OCI-LY7 (cell line): ENCODE results near the gene MAN1A1. TPM values are rescaled to one million over a fixed set of nuclear protein-coding genes. Genes with fewer than 3 reads are reported as not detected.

Experiments used
- BruUV-seq: library from RNA; stranded (reverse); fragments of 400-500 nt; replicated peaks from 2 replicates; lab custom pipeline; 2021; lab: Mats Ljungman, UMichigan
- CTCF ChIA-PET: fragments of 300-600 bp; sonication (Branson Sonifier 250); formaldehyde crosslinking; loops from one replicate; lab custom pipeline; 2022; ENCODE audit warnings: antibody characterized with exemption; ENCODE audit not compliant: unreplicated experiment; lab: Charles Lee
- POLR2A ChIA-PET: fragments of 300-600 bp; sonication (Branson Sonifier 250); formaldehyde crosslinking; loops from one replicate; lab custom pipeline; 2022; ENCODE audit warnings: antibody characterized with exemption; lab: Charles Lee
- DNase-seq: peaks from one replicate; pipeline ENCODE4 v3.0.0-alpha.2; 2015; ENCODE audit warnings: low spot score
- H2AFZ ChIP-seq: fragments of 200-600 bp; sonication (generic), shearing (Covaris generic); 2 replicates; pipeline ENCODE4 v1.6.1; 2014; ENCODE audit warnings: mild to moderate bottlenecking, antibody characterized with exemption, low read length, moderate library complexity
- H3K27ac ChIP-seq: fragments of 200-600 bp; sonication (generic); 2 replicates; pipeline ENCODE4 v1.5.1; 2014; ENCODE audit warnings: mixed run types, low read depth, mild to moderate bottlenecking, moderate library complexity, low read length, inconsistent platforms; ENCODE audit not compliant: poor library complexity, severe bottlenecking
- H3K36me3 ChIP-seq: fragments of 200-600 bp; sonication (generic); 2 replicates; pipeline ENCODE4 v1.6.1; 2014; ENCODE audit warnings: mild to moderate bottlenecking, antibody characterized with exemption, low read length, moderate library complexity, mixed read lengths; ENCODE audit not compliant: insufficient read depth
- H3K4me1 ChIP-seq: fragments of 200-600 bp; sonication (generic); 2 replicates; pipeline ENCODE4 v1.5.1; 2014; ENCODE audit warnings: mild to moderate bottlenecking, low read length; ENCODE audit not compliant: insufficient read depth, poor library complexity, severe bottlenecking
- H3K4me2 ChIP-seq: fragments of 200-600 bp; sonication (generic); 2 replicates; pipeline ENCODE4 v1.6.1; 2014; ENCODE audit warnings: mild to moderate bottlenecking, low read length
- H3K4me3 ChIP-seq: fragments of 200-600 bp; sonication (generic); 2 replicates; pipeline ENCODE4 v1.5.1; 2014; ENCODE audit warnings: mild to moderate bottlenecking, low read depth, low read length; ENCODE audit not compliant: poor library complexity, severe bottlenecking
- H3K79me2 ChIP-seq: fragments of 200-600 bp; sonication (generic); 2 replicates; pipeline ENCODE4 v1.6.1; 2016; ENCODE audit warnings: low read depth, mild to moderate bottlenecking, low read length, moderate library complexity, mixed read lengths; ENCODE audit not compliant: insufficient read depth
- H3K9me2 ChIP-seq: fragments of 200-600 bp; sonication (generic); 2 replicates; pipeline ENCODE4 v1.6.1; 2016; ENCODE audit warnings: mild to moderate bottlenecking, low read length, mixed read lengths; ENCODE audit not compliant: insufficient read depth
- H3K9me3 ChIP-seq: fragments of 200-600 bp; sonication (generic); 2 replicates; pipeline ENCODE4 v1.6.1; 2014; ENCODE audit warnings: mild to moderate bottlenecking, mixed run types, low read length, mixed read lengths
- H4K20me1 ChIP-seq: fragments of 200-600 bp; sonication (generic); 2 replicates; pipeline ENCODE4 v1.6.1; 2014; ENCODE audit warnings: mild to moderate bottlenecking, antibody characterized with exemption, low read length, moderate library complexity, mixed read lengths; ENCODE audit not compliant: insufficient read depth
- EZH2phosphoT487 ChIP-seq: fragments of 200-600 bp; sonication (generic); IDR thresholded peaks from 2 replicates; pipeline ENCODE4 v1.6.1; 2018; ENCODE audit warnings: low read depth, borderline replicate concordance, mild to moderate bottlenecking, mixed run types, antibody characterized with exemption, low read length, moderate library complexity, mixed read lengths
- intact Hi-C: fragments of 100-400 bp; cut with micrococcal nuclease; formaldehyde crosslinking; loops from one replicate; pipeline ENCODE4 v1.10.0; 2022; ENCODE audit not compliant: unreplicated experiment
- total RNA-seq, 2 experiments: library from RNA; depleted of rRNA in 1 of 2; stranded (reverse); fragments of >200 nt in 1 of 2; shearing (Covaris generic) in 1 of 2; gene quantifications; 2 replicates each; pipeline ENCODE4 v1.2.3, GENCODE V29; 2014 to 2022
- TF ChIP-seq, protein P1 (sequence below): fragments of 200-600 bp; sonication (generic); conservative IDR thresholded peaks from 2 replicates; pipeline ENCODE4 v1.5.1; 2014; ENCODE audit warnings: mild to moderate bottlenecking, antibody characterized with exemption, low read length, moderate library complexity, mixed read lengths

MAN1A1 gene
- total RNA-seq, 2 experiments from 2014 or later = 72.4 to 74.3 TPM

- intact Hi-C loops = no loop called here
- Histone ChIP-seq H3K4me1 (no peaks in the 10 kb centered on the region), H3K79me2 (peaks cover 23% of the 10 kb centered on the region; the same call in 1 of the 2 replicates), H3K4me3 (no peak overlapping the region), H3K9me2 (no peaks in the 10 kb centered on the region), H3K36me3 (peaks cover 99% of the 10 kb centered on the region), H3K27ac (no peak overlapping the region), H3K4me2 (no peak overlapping the region), H2AFZ (no peak overlapping the region), H4K20me1 (peaks cover 9% of the 10 kb centered on the region; the same call in 1 of the 2 replicates), H3K9me3 (no peaks in the 10 kb centered on the region)
- TF ChIP-seq EZH2phosphoT487 = no peak
- TF ChIP-seq, protein P1, sequence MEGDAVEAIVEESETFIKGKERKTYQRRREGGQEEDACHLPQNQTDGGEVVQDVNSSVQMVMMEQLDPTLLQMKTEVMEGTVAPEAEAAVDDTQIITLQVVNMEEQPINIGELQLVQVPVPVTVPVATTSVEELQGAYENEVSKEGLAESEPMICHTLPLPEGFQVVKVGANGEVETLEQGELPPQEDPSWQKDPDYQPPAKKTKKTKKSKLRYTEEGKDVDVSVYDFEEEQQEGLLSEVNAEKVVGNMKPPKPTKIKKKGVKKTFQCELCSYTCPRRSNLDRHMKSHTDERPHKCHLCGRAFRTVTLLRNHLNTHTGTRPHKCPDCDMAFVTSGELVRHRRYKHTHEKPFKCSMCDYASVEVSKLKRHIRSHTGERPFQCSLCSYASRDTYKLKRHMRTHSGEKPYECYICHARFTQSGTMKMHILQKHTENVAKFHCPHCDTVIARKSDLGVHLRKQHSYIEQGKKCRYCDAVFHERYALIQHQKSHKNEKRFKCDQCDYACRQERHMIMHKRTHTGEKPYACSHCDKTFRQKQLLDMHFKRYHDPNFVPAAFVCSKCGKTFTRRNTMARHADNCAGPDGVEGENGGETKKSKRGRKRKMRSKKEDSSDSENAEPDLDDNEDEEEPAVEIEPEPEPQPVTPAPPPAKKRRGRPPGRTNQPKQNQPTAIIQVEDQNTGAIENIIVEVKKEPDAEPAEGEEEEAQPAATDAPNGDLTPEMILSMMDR = no peak
- DNase-seq = no peak
- POLR2A ChIA-PET = no interaction called here
- BruUV-seq = no TSS peak
- CTCF ChIA-PET = no interaction called here
Observed at GRCh38 chr6:119237177-119237715, 112.3 kb downstream of the MAN1A1 start.

GRCh38 chr6:119234941-119235340 lies 114.6 kb downstream of the MAN1A1 start:
- H2AFZ ChIP-seq = no peak overlapping the region
- no peak overlapping the region for H3K4me3 ChIP-seq
- H3K9me2 ChIP-seq = no peaks in the 10 kb centered on the region
- H3K27ac ChIP-seq = no peak overlapping the region
- H3K79me2 ChIP-seq = peaks cover 12% of the 10 kb centered on the region; the same call in 1 of the 2 replicates
- DNase-seq = no peak
- CTCF ChIA-PET = no interaction called here
- peaks cover 96% of the 10 kb centered on the region for H3K36me3 ChIP-seq
- POLR2A ChIA-PET = no interaction called here
- BruUV-seq = no TSS peak
- TF ChIP-seq, protein P1 = no peak
- no peak for TF ChIP-seq EZH2phosphoT487
- H4K20me1 ChIP-seq = peaks cover 9% of the 10 kb centered on the region; the same call in 1 of the 2 replicates
- intact Hi-C loops = no loop called here
- no peaks in the 10 kb centered on the region for H3K9me3 ChIP-seq
- H3K4me1 ChIP-seq = no peaks in the 10 kb centered on the region
- no peak overlapping the region for H3K4me2 ChIP-seq

- Histone ChIP-seq H2AFZ (no peak overlapping the region), H3K9me3 (no peaks in the 10 kb centered on the region), H3K9me2 (no peaks in the 10 kb centered on the region), H3K4me3 (no peak overlapping the region), H3K4me2 (no peak overlapping the region), H3K27ac (no peak overlapping the region), H4K20me1 (peaks cover 9% of the 10 kb centered on the region; the same call in 1 of the 2 replicates), H3K36me3 (peaks cover 95% of the 10 kb centered on the region), H3K4me1 (no peaks in the 10 kb centered on the region), H3K79me2 (peaks cover 11% of the 10 kb centered on the region; the same call in 1 of the 2 replicates)
- TF ChIP-seq EZH2phosphoT487 = no peak
- TF ChIP-seq, protein P1 = no peak
- intact Hi-C loops = no loop called here
- BruUV-seq = no TSS peak
- DNase-seq = no peak
- CTCF ChIA-PET = no interaction called here
- POLR2A ChIA-PET = no interaction called here
Observed at GRCh38 chr6:119234457-119234856, 115.1 kb downstream of the MAN1A1 start.
